ENCODE measurements around the gene KCNH1. TPM values are rescaled to one million over a fixed set of nuclear protein-coding genes. Genes with fewer than 3 reads are reported as not detected.

KCNH1 gene
- total and polyA plus RNA-seq, 2 experiments from 2014 or later: 0.28 TPM; not detected in 1

GRCh38 chr1:210790196-210790595, 343.8 kb downstream of the KCNH1 start:
- H3K36me3 ChIP-seq (ENCODE audit: insufficient read depth): no peaks in the 10 kb centered on the region
- Mint-ChIP-seq H3K4me1 (no peaks in the 10 kb centered on the region), H3K27me3 (ENCODE audit: insufficient read depth, low read depth, poor library complexity) (peaks cover 4% of the 10 kb centered on the region), H3K4me3 (no peak overlapping the region), H3K36me3 (ENCODE audit: low read depth) (no peaks in the 10 kb centered on the region), H3K9me3 (no peaks in the 10 kb centered on the region), H3K27ac (no peak overlapping the region)
- DNase-seq (ENCODE audit: low spot score) (no peak), ATAC-seq (no peak)
- no peak overlapping the region for H3K27ac ChIP-seq (ENCODE audit: low read depth)
- TF ChIP-seq CTCF (conservative IDR thresholded peaks at IDR 0.05; ENCODE audit: low read depth in 2 of 2): no peak
- TF ChIP-seq ZNF114 (CRISPR knock-in tag; IDR thresholded peaks at IDR 0.05): no peak
- TF ChIP-seq REST (IDR thresholded peaks at IDR 0.05; ENCODE audit: unreplicated experiment): no peak
- TF ChIP-seq STAT1 (IDR thresholded peaks at IDR 0.05; ENCODE audit: unreplicated experiment): no peak
- no peak for TF ChIP-seq ETS1 (IDR thresholded peaks at IDR 0.05)
- no peak for TF ChIP-seq CREB1 (CRISPR knock-in tag; IDR thresholded peaks at IDR 0.05; ENCODE audit: low read depth)
- TF ChIP-seq EZH2 (IDR thresholded peaks at IDR 0.05; ENCODE audit: low read depth, unreplicated experiment): no peak
- TF ChIP-seq JUNB (IDR thresholded peaks at IDR 0.05; ENCODE audit: unreplicated experiment): no peak
- TF ChIP-seq ZNF331 (CRISPR knock-in tag; IDR thresholded peaks at IDR 0.05; ENCODE audit: low read depth): no peak
- no peak for TF ChIP-seq POLR2AphosphoS5 (IDR thresholded peaks at IDR 0.05; ENCODE audit: low read depth)
- TF ChIP-seq EZH2phosphoT487 (IDR thresholded peaks at IDR 0.05; ENCODE audit: unreplicated experiment): no peak
- TF ChIP-seq NANOG (IDR thresholded peaks at IDR 0.05; ENCODE audit: borderline replicate concordance): no peak
- H3F3A ChIP-seq (replicated peaks; ENCODE audit: low read depth): no peaks in the 10 kb centered on the region
- H3K4me1 ChIP-seq (ENCODE audit: insufficient read depth): no peaks in the 10 kb centered on the region
- no peaks in the 10 kb centered on the region for H3K79me2 ChIP-seq (replicated peaks; ENCODE audit: insufficient read depth)
- no peaks in the 10 kb centered on the region for H4K20me1 ChIP-seq (replicated peaks; ENCODE audit: insufficient read depth)
- no peaks in the 10 kb centered on the region for H3K27me3 ChIP-seq (ENCODE audit: insufficient read depth)
- no peak overlapping the region for H3K4me2 ChIP-seq
- no peaks in the 10 kb centered on the region for H3K9me2 ChIP-seq (ENCODE audit: insufficient read depth)
- H3K4me3 ChIP-seq: no peak overlapping the region
- no peak overlapping the region for H2AFZ ChIP-seq

Measured in GM23338 (cell line).